ENCODE measurements around the gene DOP1B.
"Not testable (repeated sequence)": the region's sequence is repeated elsewhere in the genome, so short reads cannot be mapped to it uniquely, and the experiment has no call there.

The DOP1B gene

GRCh38 chr21:36171336-36171735 lies 14.7 kb downstream of the DOP1B start:
- no peak for DNase-seq (ENCODE audit: low read depth)

- DNase-seq (ENCODE audit: low read depth), result no peak
These were observed 15.2 kb downstream of the DOP1B start for GRCh38 chr21:36171741-36172331.

GRCh38 chr21:36174780-36175179 lies 18.2 kb downstream of the DOP1B start:
- no peak for DNase-seq (ENCODE audit: low read depth)

- DNase-seq (ENCODE audit: low read depth), result no peak
These were observed 19.3 kb downstream of the DOP1B start for GRCh38 chr21:36175771-36176565.

GRCh38 chr21:36178349-36178748 lies 21.7 kb downstream of the DOP1B start:
- no peak for DNase-seq (ENCODE audit: low read depth)

- DNase-seq (ENCODE audit: low read depth), result no peak
These were observed 22.5 kb downstream of the DOP1B start for GRCh38 chr21:36179145-36179544.

- DNase-seq (ENCODE audit: low read depth), result no peak
These were observed 24.3 kb downstream of the DOP1B start for GRCh38 chr21:36180963-36181362.

- no peak for DNase-seq (ENCODE audit: low read depth)
These were observed 26.6 kb downstream of the DOP1B start for GRCh38 chr21:36183144-36183795.

GRCh38 chr21:36184545-36184944 lies 27.9 kb downstream of the DOP1B start:
- no peak for DNase-seq (ENCODE audit: low read depth)

GRCh38 chr21:36185523-36185922 lies 28.9 kb downstream of the DOP1B start:
- no peak for DNase-seq (ENCODE audit: low read depth)

GRCh38 chr21:36186081-36186480 lies 29.5 kb downstream of the DOP1B start:
- DNase-seq (ENCODE audit: low read depth), result no peak

- no peak for DNase-seq (ENCODE audit: low read depth)
These were observed 30.1 kb downstream of the DOP1B start for GRCh38 chr21:36186506-36187399.

GRCh38 chr21:36188081-36188681 lies 31.6 kb downstream of the DOP1B start:
- DNase-seq (ENCODE audit: low read depth), result no peak

GRCh38 chr21:36188937-36189336 lies 32.3 kb downstream of the DOP1B start:
- no peak for DNase-seq (ENCODE audit: low read depth)

- DNase-seq (ENCODE audit: low read depth), result no peak
These were observed 34.1 kb downstream of the DOP1B start for GRCh38 chr21:36190736-36191135.

- no peak for DNase-seq (ENCODE audit: low read depth)
These were observed 36.6 kb downstream of the DOP1B start for GRCh38 chr21:36193200-36193599.

- no peak for DNase-seq (ENCODE audit: low read depth)
These were observed 37.4 kb downstream of the DOP1B start for GRCh38 chr21:36194024-36194423.

- no peak for DNase-seq (ENCODE audit: low read depth)
These were observed 39.0 kb downstream of the DOP1B start for GRCh38 chr21:36195613-36196012.

- DNase-seq (ENCODE audit: low read depth), result no peak
These were observed 42.4 kb downstream of the DOP1B start for GRCh38 chr21:36199021-36199420.

GRCh38 chr21:36199575-36199974 lies 43.0 kb downstream of the DOP1B start:
- not testable (repeated sequence) for DNase-seq (ENCODE audit: low read depth)

GRCh38 chr21:36200081-36200561 lies 43.5 kb downstream of the DOP1B start:
- DNase-seq (ENCODE audit: low read depth), result no peak

Data from HS-27A (cell line).